ENCODE results near the gene SLC6A7.

Gene SLC6A7

DNA sequence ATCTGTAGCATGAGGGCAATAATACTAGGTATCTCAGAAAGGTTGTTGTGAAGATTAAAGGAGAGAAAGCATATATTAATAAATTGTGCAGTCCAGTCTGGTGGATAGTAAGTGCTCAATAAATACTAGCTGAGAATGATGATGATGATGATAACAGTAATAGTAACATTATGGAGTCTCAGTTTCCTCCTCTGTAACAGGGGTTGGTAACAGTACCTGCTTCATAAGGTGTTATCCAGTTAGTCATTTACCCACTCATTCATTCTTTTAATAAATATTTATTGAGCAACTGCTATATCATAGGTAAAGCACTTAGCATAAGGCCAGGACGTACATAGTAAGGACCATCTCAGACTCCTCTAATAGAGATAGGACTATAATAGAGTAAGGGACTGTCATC lies 7.6 kb downstream of the SLC6A7 start:
- Histone ChIP-seq H3K36me3 (ENCODE audit: insufficient read depth, low read length) (no peaks in the 10 kb centered on the region), H3K9ac (ENCODE audit: low read depth, low read length) (no peak overlapping the region), H3K4me1 (ENCODE audit: control insufficient read depth, insufficient read depth, low read length) (no peaks in the 10 kb centered on the region), H3K4me3 (ENCODE audit: low read length) (no peak overlapping the region), H3K4me2 (ENCODE audit: low read length) (no peak overlapping the region), H3K9me3 (replicated peaks; ENCODE audit: low read length) (no peaks in the 10 kb centered on the region), H3K27me3 (ENCODE audit: control insufficient read depth, insufficient read depth, low read length) (peaks cover 70% of the 10 kb centered on the region)

- Histone ChIP-seq H3K9me3 (replicated peaks; ENCODE audit: low read length) (no peaks in the 10 kb centered on the region), H3K27me3 (ENCODE audit: control insufficient read depth, insufficient read depth, low read length) (peaks cover 45% of the 10 kb centered on the region), H3K9ac (ENCODE audit: low read depth, low read length) (no peak overlapping the region), H3K4me3 (ENCODE audit: low read length) (no peak overlapping the region), H3K4me2 (ENCODE audit: low read length) (no peak overlapping the region), H3K36me3 (ENCODE audit: insufficient read depth, low read length) (no peaks in the 10 kb centered on the region), H3K4me1 (ENCODE audit: control insufficient read depth, insufficient read depth, low read length) (no peaks in the 10 kb centered on the region)
Observed at GRCh38 chr5:150202501-150202900, 12.6 kb downstream of the SLC6A7 start.

- peaks cover 7% of the 10 kb centered on the region for H3K4me1 ChIP-seq (ENCODE audit: control insufficient read depth, insufficient read depth, low read length)
- no peaks in the 10 kb centered on the region for H3K9me3 ChIP-seq (replicated peaks; ENCODE audit: low read length)
- H3K27me3 ChIP-seq (ENCODE audit: control insufficient read depth, insufficient read depth, low read length): peaks cover 38% of the 10 kb centered on the region
- no peaks in the 10 kb centered on the region for H3K36me3 ChIP-seq (ENCODE audit: insufficient read depth, low read length)
- no peak overlapping the region for H3K9ac ChIP-seq (ENCODE audit: low read depth, low read length)
- H3K4me3 ChIP-seq (ENCODE audit: low read length): no peak overlapping the region
- H3K4me2 ChIP-seq (ENCODE audit: low read length): no peak overlapping the region
Observed at GRCh38 chr5:150203832-150204589, 14.1 kb downstream of the SLC6A7 start.

- Histone ChIP-seq H3K4me3 (ENCODE audit: low read length) (no peak overlapping the region), H3K36me3 (ENCODE audit: insufficient read depth, low read length) (no peaks in the 10 kb centered on the region), H3K4me1 (ENCODE audit: control insufficient read depth, insufficient read depth, low read length) (peaks cover 10% of the 10 kb centered on the region), H3K27me3 (ENCODE audit: control insufficient read depth, insufficient read depth, low read length) (peaks cover 33% of the 10 kb centered on the region), H3K9me3 (replicated peaks; ENCODE audit: low read length) (no peaks in the 10 kb centered on the region), H3K9ac (ENCODE audit: low read depth, low read length) (no peak overlapping the region), H3K4me2 (ENCODE audit: low read length) (no peak overlapping the region)
Observed at GRCh38 chr5:150204590-150204960, 14.7 kb downstream of the SLC6A7 start.

GRCh38 chr5:150206098-150206778 lies 16.4 kb downstream of the SLC6A7 start:
- no peaks in the 10 kb centered on the region for H3K36me3 ChIP-seq (ENCODE audit: insufficient read depth, low read length)
- no peak overlapping the region for H3K9ac ChIP-seq (ENCODE audit: low read depth, low read length)
- H3K4me1 ChIP-seq (ENCODE audit: control insufficient read depth, insufficient read depth, low read length): peaks cover 10% of the 10 kb centered on the region
- H3K4me3 ChIP-seq (ENCODE audit: low read length): no peak overlapping the region
- H3K4me2 ChIP-seq (ENCODE audit: low read length): no peak overlapping the region
- H3K27me3 ChIP-seq (ENCODE audit: control insufficient read depth, insufficient read depth, low read length): peaks cover 21% of the 10 kb centered on the region
- H3K9me3 ChIP-seq (replicated peaks; ENCODE audit: low read length): no peaks in the 10 kb centered on the region

- Histone ChIP-seq H3K4me2 (ENCODE audit: low read length) (no peak overlapping the region), H3K27me3 (ENCODE audit: control insufficient read depth, insufficient read depth, low read length) (peaks cover 16% of the 10 kb centered on the region), H3K36me3 (ENCODE audit: insufficient read depth, low read length) (no peaks in the 10 kb centered on the region), H3K9me3 (replicated peaks; ENCODE audit: low read length) (no peaks in the 10 kb centered on the region), H3K9ac (ENCODE audit: low read depth, low read length) (no peak overlapping the region), H3K4me3 (ENCODE audit: low read length) (no peak overlapping the region), H3K4me1 (ENCODE audit: control insufficient read depth, insufficient read depth, low read length) (peaks cover 10% of the 10 kb centered on the region)
Observed at GRCh38 chr5:150206779-150207115, 16.9 kb downstream of the SLC6A7 start.

DNA sequence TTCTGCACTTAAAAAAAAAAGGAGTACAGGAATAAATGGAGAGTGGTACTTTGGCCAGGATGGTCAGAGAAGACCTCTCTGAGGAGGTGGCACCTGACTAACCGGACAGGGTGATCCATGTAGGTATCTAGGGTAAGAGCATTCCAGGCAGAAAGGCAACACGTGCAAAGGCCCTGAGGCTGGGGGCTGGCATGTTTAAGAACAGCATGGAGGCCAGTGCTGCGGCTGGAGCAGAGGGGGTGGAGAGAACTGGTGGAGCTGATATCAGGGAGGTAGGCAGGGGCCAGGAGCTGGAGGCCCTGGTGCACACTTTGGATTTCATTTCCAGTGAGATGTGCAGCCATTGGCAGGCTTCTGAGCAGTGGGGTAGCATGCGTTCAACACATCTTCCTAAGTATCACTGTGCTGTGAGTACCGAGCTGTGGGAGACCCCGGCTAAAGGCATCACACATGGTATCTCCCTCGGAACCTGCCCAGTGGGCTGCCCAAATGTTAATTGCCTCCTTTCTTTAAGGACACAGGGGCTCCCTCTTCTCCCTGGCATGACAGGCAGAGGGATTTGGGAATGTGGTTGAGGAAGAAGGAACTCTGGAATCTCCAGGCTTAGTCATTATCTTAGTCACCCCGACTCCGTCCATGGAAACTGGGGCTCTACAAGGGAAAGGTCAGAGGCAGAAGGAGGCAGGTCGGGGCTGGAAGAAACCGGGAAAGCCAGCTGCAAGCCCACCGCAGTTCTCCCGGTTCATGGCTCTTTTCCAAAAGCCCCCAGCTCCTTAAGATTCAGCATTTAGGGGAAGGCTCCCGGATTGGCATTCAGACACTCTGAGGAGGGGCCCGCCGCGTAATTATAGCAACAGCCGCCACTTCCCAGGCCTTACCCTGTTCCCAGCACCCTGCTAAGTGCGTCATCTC lies 18.6 kb downstream of the SLC6A7 start:
- H3K9me3 ChIP-seq (replicated peaks; ENCODE audit: low read length): no peaks in the 10 kb centered on the region
- no peak overlapping the region for H3K9ac ChIP-seq (ENCODE audit: low read depth, low read length)
- H3K36me3 ChIP-seq (ENCODE audit: insufficient read depth, low read length): no peaks in the 10 kb centered on the region
- no peak overlapping the region for H3K4me3 ChIP-seq (ENCODE audit: low read length)
- H3K4me1 ChIP-seq (ENCODE audit: control insufficient read depth, insufficient read depth, low read length): peaks cover 10% of the 10 kb centered on the region
- H3K4me2 ChIP-seq (ENCODE audit: low read length): no peak overlapping the region
- peaks cover 11% of the 10 kb centered on the region for H3K27me3 ChIP-seq (ENCODE audit: control insufficient read depth, insufficient read depth, low read length)

DNA sequence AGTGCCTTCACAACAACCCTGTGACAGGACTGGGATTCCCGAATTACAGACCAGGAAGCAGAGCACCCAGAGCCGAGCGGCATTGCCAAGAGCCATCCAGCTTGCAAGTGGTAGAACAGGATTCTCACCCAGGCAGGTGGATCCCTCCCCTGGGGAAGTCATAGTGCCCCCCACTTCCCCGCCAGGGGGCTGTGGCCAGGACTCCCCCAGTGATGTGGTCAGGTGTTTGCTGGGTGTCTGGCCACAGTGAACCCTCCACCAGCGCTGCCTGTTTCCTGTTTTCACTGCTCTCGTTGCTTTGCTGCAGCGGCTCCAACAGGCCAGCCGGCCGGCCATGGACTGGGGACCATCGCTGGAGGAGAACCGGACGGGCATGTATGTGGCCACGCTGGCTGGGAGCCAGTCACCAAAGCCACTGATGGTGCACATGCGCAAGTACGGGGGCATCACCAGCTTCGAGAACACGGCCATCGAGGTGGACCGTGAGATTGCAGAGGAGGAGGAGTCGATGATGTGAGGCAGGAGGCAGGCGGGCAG lies 19.3 kb downstream of the SLC6A7 start:
- no peak overlapping the region for H3K9ac ChIP-seq (ENCODE audit: low read depth, low read length)
- no peaks in the 10 kb centered on the region for H3K9me3 ChIP-seq (replicated peaks; ENCODE audit: low read length)
- no peaks in the 10 kb centered on the region for H3K36me3 ChIP-seq (ENCODE audit: insufficient read depth, low read length)
- no peak overlapping the region for H3K4me3 ChIP-seq (ENCODE audit: low read length)
- no peak overlapping the region for H3K4me2 ChIP-seq (ENCODE audit: low read length)
- H3K27me3 ChIP-seq (ENCODE audit: control insufficient read depth, insufficient read depth, low read length): peaks cover 11% of the 10 kb centered on the region
- peaks cover 10% of the 10 kb centered on the region for H3K4me1 ChIP-seq (ENCODE audit: control insufficient read depth, insufficient read depth, low read length)

DNA sequence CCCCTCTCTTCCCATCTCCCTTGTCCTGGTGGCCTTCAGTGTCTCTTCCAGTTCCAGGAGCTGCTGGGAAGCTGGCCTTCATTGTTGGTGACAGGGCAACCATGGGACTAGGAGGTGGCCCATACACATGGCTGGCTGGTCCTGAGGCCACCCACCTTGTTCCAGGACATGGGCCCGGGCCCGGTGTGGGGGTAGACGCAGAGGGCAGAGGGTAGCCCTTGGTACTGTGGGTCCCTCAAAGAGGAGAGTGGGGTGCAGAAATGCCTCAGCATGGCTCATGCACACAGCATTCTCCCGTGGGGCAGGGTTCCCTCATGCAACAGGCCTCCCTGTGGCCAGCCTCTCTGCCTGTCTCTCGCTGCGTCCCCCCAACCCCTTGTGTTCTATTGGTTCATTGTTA lies 20.8 kb downstream of the SLC6A7 start:
- Histone ChIP-seq H3K27me3 (ENCODE audit: control insufficient read depth, insufficient read depth, low read length) (peaks cover 11% of the 10 kb centered on the region), H3K4me2 (ENCODE audit: low read length) (no peak overlapping the region), H3K9ac (ENCODE audit: low read depth, low read length) (no peak overlapping the region), H3K4me3 (ENCODE audit: low read length) (no peak overlapping the region), H3K9me3 (replicated peaks; ENCODE audit: low read length) (no peaks in the 10 kb centered on the region), H3K36me3 (ENCODE audit: insufficient read depth, low read length) (no peaks in the 10 kb centered on the region), H3K4me1 (ENCODE audit: control insufficient read depth, insufficient read depth, low read length) (peaks cover 10% of the 10 kb centered on the region)

GRCh38 chr5:150211156-150212030 lies 21.5 kb downstream of the SLC6A7 start:
- Histone ChIP-seq H3K4me1 (ENCODE audit: control insufficient read depth, insufficient read depth, low read length) (peaks cover 10% of the 10 kb centered on the region), H3K27me3 (ENCODE audit: control insufficient read depth, insufficient read depth, low read length) (peaks cover 6% of the 10 kb centered on the region), H3K36me3 (ENCODE audit: insufficient read depth, low read length) (no peaks in the 10 kb centered on the region), H3K4me3 (ENCODE audit: low read length) (no peak overlapping the region), H3K9ac (ENCODE audit: low read depth, low read length) (no peak overlapping the region), H3K4me2 (ENCODE audit: low read length) (no peak overlapping the region), H3K9me3 (replicated peaks; ENCODE audit: low read length) (no peaks in the 10 kb centered on the region)
